Measurements from ENCODE around the gene SLC6A19. TPM values are rescaled to one million over a fixed set of nuclear protein-coding genes. Genes with fewer than 3 reads are reported as not detected.

Gene SLC6A19
- total and polyA plus RNA-seq, 2 donors (not counting 1 experiment from before 2014, with no cell fraction given) = not detected

DNA sequence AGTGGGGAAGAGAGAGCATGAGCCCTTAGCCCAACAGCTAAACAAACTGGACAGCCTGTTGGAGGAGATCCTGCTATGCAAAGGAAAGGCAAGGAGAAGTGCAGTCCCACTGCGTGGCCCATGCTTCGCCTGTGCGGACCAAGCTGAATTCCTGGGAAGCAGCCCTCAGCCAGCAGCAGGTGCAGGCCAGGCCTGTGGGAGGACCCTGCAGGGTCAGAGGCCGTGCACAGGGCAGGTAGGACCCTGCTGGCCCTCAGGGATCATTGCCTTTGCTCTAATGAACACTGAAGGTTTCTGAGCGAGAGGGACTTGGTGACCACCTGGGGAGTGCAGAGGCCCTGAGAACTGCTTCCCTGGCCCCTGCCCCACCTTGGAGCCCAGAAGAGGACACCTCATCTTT, 6.0 kb upstream of the SLC6A19 start:
- Histone ChIP-seq H3K4me3 (ENCODE audit: control extremely low read depth in 1 of 5, extremely low read depth in 1 of 5, insufficient read depth in 1 of 5, low read depth in 2 of 5, low read length in 4 of 5) (no peak overlapping the region), H3K9ac (ENCODE audit: low read length) (no peak overlapping the region), H3K36me3 (replicated peaks in 1 of 2; ENCODE audit: control extremely low read depth in 1 of 2, control insufficient read depth in 1 of 2, extremely low read depth in 1 of 2, insufficient read depth in 2 of 2, low read length in 1 of 2) (no peaks in the 10 kb centered on the region), H4K20me1 (ENCODE audit: control insufficient read depth, insufficient read depth, low read length, poor library complexity, severe bottlenecking) (no peaks in the 10 kb centered on the region), H3K27ac (ENCODE audit: low read length in 2 of 2) (no peak overlapping the region), H3K79me2 (ENCODE audit: control insufficient read depth, insufficient read depth, low read length) (no peaks in the 10 kb centered on the region), H3K27me3 (replicated peaks in 1 of 4; ENCODE audit: control extremely low read depth in 1 of 4, control insufficient read depth in 3 of 4, insufficient read depth in 4 of 4, low read length in 3 of 4) (peaks cover 0 to 4% (median 2%) of the 10 kb centered on the region in 4 experiments), H3K4me1 (ENCODE audit: control insufficient read depth in 2 of 2, insufficient read depth in 2 of 2, low read length in 2 of 2) (no peaks in the 10 kb centered on the region), H2AFZ (ENCODE audit: insufficient read depth, low read depth, low read length, poor library complexity, severe bottlenecking) (no peak overlapping the region), H3K4me2 (replicated peaks; ENCODE audit: low read depth, low read length, poor library complexity, severe bottlenecking) (no peak overlapping the region), H3K9me3 (ENCODE audit: control extremely low read depth in 1 of 3, control insufficient read depth in 2 of 3, insufficient read depth in 1 of 3, low read length in 2 of 3) (no peaks in the 10 kb centered on the region)
- Mint-ChIP-seq H3K4me1 (peaks cover 5% of the 10 kb centered on the region), H3K4me3 (no peak overlapping the region), H3K27ac (no peak overlapping the region), H3K27me3 (peaks cover 13% of the 10 kb centered on the region), H3K9me3 (ENCODE audit: insufficient read depth) (no peaks in the 10 kb centered on the region)
- DNase-seq (no peak), ATAC-seq (ENCODE audit: low read depth) (no peak)
- WGBS (ENCODE audit: insufficient coverage) = 88% methylated on average over 5 of the region's 5 CpGs
- POLR2A ChIA-PET = no interaction called here
- CTCF ChIA-PET = no interaction called here
- no peak for TF ChIP-seq EZH2 (IDR thresholded peaks at IDR 0.05; ENCODE audit: borderline replicate concordance, insufficient read depth, low read depth, low read length, poor library complexity, severe bottlenecking)
- TF ChIP-seq, protein P1, sequence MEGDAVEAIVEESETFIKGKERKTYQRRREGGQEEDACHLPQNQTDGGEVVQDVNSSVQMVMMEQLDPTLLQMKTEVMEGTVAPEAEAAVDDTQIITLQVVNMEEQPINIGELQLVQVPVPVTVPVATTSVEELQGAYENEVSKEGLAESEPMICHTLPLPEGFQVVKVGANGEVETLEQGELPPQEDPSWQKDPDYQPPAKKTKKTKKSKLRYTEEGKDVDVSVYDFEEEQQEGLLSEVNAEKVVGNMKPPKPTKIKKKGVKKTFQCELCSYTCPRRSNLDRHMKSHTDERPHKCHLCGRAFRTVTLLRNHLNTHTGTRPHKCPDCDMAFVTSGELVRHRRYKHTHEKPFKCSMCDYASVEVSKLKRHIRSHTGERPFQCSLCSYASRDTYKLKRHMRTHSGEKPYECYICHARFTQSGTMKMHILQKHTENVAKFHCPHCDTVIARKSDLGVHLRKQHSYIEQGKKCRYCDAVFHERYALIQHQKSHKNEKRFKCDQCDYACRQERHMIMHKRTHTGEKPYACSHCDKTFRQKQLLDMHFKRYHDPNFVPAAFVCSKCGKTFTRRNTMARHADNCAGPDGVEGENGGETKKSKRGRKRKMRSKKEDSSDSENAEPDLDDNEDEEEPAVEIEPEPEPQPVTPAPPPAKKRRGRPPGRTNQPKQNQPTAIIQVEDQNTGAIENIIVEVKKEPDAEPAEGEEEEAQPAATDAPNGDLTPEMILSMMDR (IDR thresholded peaks at IDR 0.05) = no peak
- intact Hi-C loops (cut with micrococcal nuclease) = no loop called here

DNA sequence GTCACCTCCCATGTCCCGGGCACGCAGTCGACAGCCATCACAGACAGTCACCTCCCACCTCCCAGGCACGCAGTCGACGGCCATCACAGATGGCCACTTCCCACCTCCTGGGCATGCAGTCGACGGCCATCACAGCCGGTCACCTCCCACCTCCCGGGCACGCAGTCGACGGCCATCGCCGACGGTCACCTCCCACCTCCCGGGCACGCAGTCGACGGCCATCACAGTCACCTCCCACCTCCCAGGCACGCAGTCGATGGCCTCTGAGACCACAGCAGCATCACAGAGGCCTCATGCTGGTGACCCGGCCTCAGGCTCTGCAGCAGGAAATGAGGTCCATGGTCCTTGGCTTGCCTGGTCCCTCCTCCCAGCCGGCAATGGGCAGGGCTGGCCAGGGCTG, 5.5 kb upstream of the SLC6A19 start:
- Mint-ChIP-seq H3K27ac (no peak overlapping the region), H3K4me1 (peaks cover 1% of the 10 kb centered on the region), H3K27me3 (peaks cover 9% of the 10 kb centered on the region), H3K9me3 (ENCODE audit: insufficient read depth) (no peaks in the 10 kb centered on the region), H3K4me3 (no peak overlapping the region)
- Histone ChIP-seq H3K36me3 (replicated peaks in 1 of 2; ENCODE audit: control extremely low read depth in 1 of 2, control insufficient read depth in 1 of 2, extremely low read depth in 1 of 2, insufficient read depth in 2 of 2, low read length in 1 of 2) (no peaks in the 10 kb centered on the region), H3K9me3 (ENCODE audit: control extremely low read depth in 1 of 3, control insufficient read depth in 2 of 3, insufficient read depth in 1 of 3, low read length in 2 of 3) (no peaks in the 10 kb centered on the region), H3K4me1 (ENCODE audit: control insufficient read depth in 2 of 2, insufficient read depth in 2 of 2, low read length in 2 of 2) (no peaks in the 10 kb centered on the region), H3K4me2 (replicated peaks; ENCODE audit: low read depth, low read length, poor library complexity, severe bottlenecking) (no peak overlapping the region), H3K9ac (ENCODE audit: low read length) (no peak overlapping the region), H2AFZ (ENCODE audit: insufficient read depth, low read depth, low read length, poor library complexity, severe bottlenecking) (no peak overlapping the region), H3K4me3 (ENCODE audit: control extremely low read depth in 1 of 5, extremely low read depth in 1 of 5, insufficient read depth in 1 of 5, low read depth in 2 of 5, low read length in 4 of 5) (no peak overlapping the region), H3K27ac (ENCODE audit: low read length in 2 of 2) (no peak overlapping the region), H4K20me1 (ENCODE audit: control insufficient read depth, insufficient read depth, low read length, poor library complexity, severe bottlenecking) (no peaks in the 10 kb centered on the region), H3K27me3 (replicated peaks in 1 of 4; ENCODE audit: control extremely low read depth in 1 of 4, control insufficient read depth in 3 of 4, insufficient read depth in 4 of 4, low read length in 3 of 4) (peaks cover 0 to 4% (median 2%) of the 10 kb centered on the region in 4 experiments), H3K79me2 (ENCODE audit: control insufficient read depth, insufficient read depth, low read length) (no peaks in the 10 kb centered on the region)
- no peak for TF ChIP-seq EZH2 (IDR thresholded peaks at IDR 0.05; ENCODE audit: borderline replicate concordance, insufficient read depth, low read depth, low read length, poor library complexity, severe bottlenecking)
- no peak for DNase-seq
- 94% methylated on average over 21 of the region's 24 CpGs for WGBS (ENCODE audit: insufficient coverage)
- CTCF ChIA-PET = no interaction called here
- POLR2A ChIA-PET = no interaction called here
- ATAC-seq (ENCODE audit: low read depth) = no peak
- intact Hi-C loops (cut with micrococcal nuclease) = no loop called here

Measured in B cell (primary cell).